MM.1S (cell line): Measurements from ENCODE around the gene LRRC45.

Experiments used
- DNase-seq: peaks from one replicate; pipeline ENCODE4 v3.0.0-alpha.2; 2015
- H2AFZ ChIP-seq: fragments of 300-600 bp; sonication (generic); 2 replicates; pipeline ENCODE4 v1.6.0; 2016; ENCODE audit warnings: antibody characterized with exemption, low read length
- H3F3A ChIP-seq: fragments of 300-600 bp; sonication (generic); 2 replicates; pipeline ENCODE4 v1.6.1; 2016; ENCODE audit warnings: mild to moderate bottlenecking, antibody characterized with exemption, low read length, moderate library complexity, mixed read lengths; ENCODE audit not compliant: insufficient read depth
- H3K27ac ChIP-seq: fragments of 300-600 bp; sonication (generic); 2 replicates; pipeline ENCODE4 v1.5.1; 2016; ENCODE audit warnings: mild to moderate bottlenecking, low read length
- H3K27me3 ChIP-seq: fragments of 300-600 bp; sonication (generic); replicated peaks from 2 replicates; pipeline ENCODE4 v1.6.0; 2016; ENCODE audit warnings: low read length; ENCODE audit not compliant: insufficient read depth
- H3K36me3 ChIP-seq: fragments of 300-600 bp; sonication (generic); replicated peaks from 2 replicates; pipeline ENCODE4 v1.6.1; 2016; ENCODE audit warnings: mild to moderate bottlenecking, low read length, mixed read lengths; ENCODE audit not compliant: insufficient read depth
- H3K4me1 ChIP-seq: fragments of 300-600 bp; sonication (generic); 2 replicates; pipeline ENCODE4 v1.6.1; 2016; ENCODE audit warnings: low read length, mixed read lengths
- H3K4me2 ChIP-seq: fragments of 300-600 bp; sonication (generic); 2 replicates; pipeline ENCODE4 v1.6.0; 2016; ENCODE audit warnings: low read depth, low read length
- H3K4me3 ChIP-seq: fragments of 300-600 bp; sonication (generic); 2 replicates; pipeline ENCODE4 v1.5.1; 2016; ENCODE audit warnings: low read length, mixed read lengths
- H3K79me2 ChIP-seq: fragments of 300-600 bp; sonication (generic); 2 replicates; pipeline ENCODE4 v1.6.1; 2016; ENCODE audit warnings: mixed run types, low read length, mixed read lengths
- H3K9ac ChIP-seq: fragments of 300-600 bp; sonication (generic); 2 replicates; pipeline ENCODE4 v1.6.1; 2016; ENCODE audit warnings: low read length, mixed read lengths
- H3K9me2 ChIP-seq: fragments of 300-600 bp; sonication (generic); replicated peaks from 2 replicates; pipeline ENCODE4 v1.6.1; 2016; ENCODE audit warnings: mild to moderate bottlenecking, low read length, mixed read lengths; ENCODE audit not compliant: insufficient read depth
- H3K9me3 ChIP-seq: fragments of 300-600 bp; sonication (generic); replicated peaks from 2 replicates; pipeline ENCODE4 v1.6.1; 2016; ENCODE audit warnings: mild to moderate bottlenecking, low read length, mixed read lengths; ENCODE audit not compliant: insufficient read depth
- H4K20me1 ChIP-seq: fragments of 300-600 bp; sonication (generic); 2 replicates; pipeline ENCODE4 v1.6.1; 2016; ENCODE audit warnings: mild to moderate bottlenecking, low read length, moderate library complexity, mixed read lengths; ENCODE audit not compliant: insufficient read depth
- CTCF ChIP-seq: fragments of 300-600 bp; sonication (generic); IDR thresholded peaks from 2 replicates; pipeline ENCODE4 v1.5.1; 2016; ENCODE audit warnings: antibody characterized with exemption, low read length, mixed read lengths
- EZH2 ChIP-seq: fragments of 300-600 bp; sonication (generic); optimal IDR thresholded peaks from 2 replicates; pipeline ENCODE3; 2017; ENCODE audit warnings: low read depth, mild to moderate bottlenecking, antibody characterized with exemption, low read length, mixed read lengths
- EZH2phosphoT487 ChIP-seq: fragments of 300-600 bp; sonication (generic); IDR thresholded peaks from 2 replicates; pipeline ENCODE4 v1.6.1; 2018; ENCODE audit warnings: antibody characterized with exemption, low read length

LRRC45 gene

GRCh38 chr17:82064433-82065192, 41.5 kb downstream of the LRRC45 start:
- peak overlapping the region; percentile 99 for H3K4me2 ChIP-seq
- H3K4me1 ChIP-seq: peaks cover 12% of the 10 kb centered on the region
- peaks cover 3% of the 10 kb centered on the region; the same call in 1 of the 2 replicates for H4K20me1 ChIP-seq
- 0 out of 2 replicates have a peak, but pooled peaks cover 4% of the 10 kb centered on the region for H3K36me3 ChIP-seq
- peak overlapping the region; percentile 70; the same call in 1 of the 2 replicates for H3K27ac ChIP-seq
- peak overlapping the region; percentile 96 for H3K4me3 ChIP-seq
- H3F3A ChIP-seq: peaks cover 15% of the 10 kb centered on the region
- peak overlapping the region; percentile 46 for H2AFZ ChIP-seq
- no peaks in the 10 kb centered on the region for H3K9me3 ChIP-seq
- peak overlapping the region; percentile 93 for H3K9ac ChIP-seq
- peak; percentile 81 for DNase-seq
- peaks cover 30% of the 10 kb centered on the region for H3K79me2 ChIP-seq
- H3K9me2 ChIP-seq: no peaks in the 10 kb centered on the region
- TF ChIP-seq CTCF: no peak
- TF ChIP-seq EZH2phosphoT487: no peak
- TF ChIP-seq EZH2: no peak
- no peaks in the 10 kb centered on the region for H3K27me3 ChIP-seq

- TF ChIP-seq EZH2 (no peak), EZH2phosphoT487 (no peak), CTCF (no peak)
- DNase-seq: peak; percentile 19
- no peaks in the 10 kb centered on the region for H3K9me3 ChIP-seq
- H3K27me3 ChIP-seq: no peaks in the 10 kb centered on the region
- H2AFZ ChIP-seq: peak overlapping the region; percentile 46; the same call in 1 of the 2 replicates
- H3K79me2 ChIP-seq: peaks cover 30% of the 10 kb centered on the region
- H3K4me1 ChIP-seq: peaks cover 12% of the 10 kb centered on the region
- H4K20me1 ChIP-seq: peaks cover 3% of the 10 kb centered on the region; the same call in 1 of the 2 replicates
- H3K9ac ChIP-seq: peak overlapping the region; percentile 93
- peaks cover 12% of the 10 kb centered on the region for H3F3A ChIP-seq
- H3K4me3 ChIP-seq: peak overlapping the region; percentile 96
- peak overlapping the region; percentile 99 for H3K4me2 ChIP-seq
- peak overlapping the region; percentile 70; the same call in 1 of the 2 replicates for H3K27ac ChIP-seq
- H3K36me3 ChIP-seq: 0 out of 2 replicates have a peak, but pooled peaks cover 4% of the 10 kb centered on the region
- no peaks in the 10 kb centered on the region for H3K9me2 ChIP-seq
Measured at GRCh38 chr17:82065193-82065637, 42.1 kb downstream of the LRRC45 start.

GRCh38 chr17:82065638-82066303, 42.7 kb downstream of the LRRC45 start, which contains the start of gene DUS1L:
Gene DUS1L (minus strand): TSS chr17:82065804. CDS start chr17:82065059, 745 bp downstream.
- Histone ChIP-seq H3K9me2 (no peaks in the 10 kb centered on the region), H3K9ac (peak within 1 kb of the TSS; percentile 93), H3K4me2 (peak within 1 kb of the TSS; percentile 99), H3F3A (peaks cover 12% of the 10 kb centered on the region), H3K9me3 (no peaks in the 10 kb centered on the region), H3K4me1 (peaks cover 12% of the 10 kb centered on the region), H3K27ac (peak within 1 kb of the TSS; percentile 70; the same call in 1 of the 2 replicates), H3K36me3 (0 out of 2 replicates have a peak, but pooled peaks cover 4% of the 10 kb centered on the region), H3K27me3 (no peaks in the 10 kb centered on the region), H2AFZ (peak within 1 kb of the TSS; percentile 89), H4K20me1 (peaks cover 3% of the 10 kb centered on the region; the same call in 1 of the 2 replicates), H3K79me2 (peaks cover 30% of the 10 kb centered on the region), H3K4me3 (peak within 1 kb of the TSS; percentile 96)
- peak; percentile 70 for DNase-seq
- TF ChIP-seq CTCF: no peak
- no peak for TF ChIP-seq EZH2phosphoT487
- TF ChIP-seq EZH2: no peak
